ENCODE results near the gene GPR12.

DNA sequence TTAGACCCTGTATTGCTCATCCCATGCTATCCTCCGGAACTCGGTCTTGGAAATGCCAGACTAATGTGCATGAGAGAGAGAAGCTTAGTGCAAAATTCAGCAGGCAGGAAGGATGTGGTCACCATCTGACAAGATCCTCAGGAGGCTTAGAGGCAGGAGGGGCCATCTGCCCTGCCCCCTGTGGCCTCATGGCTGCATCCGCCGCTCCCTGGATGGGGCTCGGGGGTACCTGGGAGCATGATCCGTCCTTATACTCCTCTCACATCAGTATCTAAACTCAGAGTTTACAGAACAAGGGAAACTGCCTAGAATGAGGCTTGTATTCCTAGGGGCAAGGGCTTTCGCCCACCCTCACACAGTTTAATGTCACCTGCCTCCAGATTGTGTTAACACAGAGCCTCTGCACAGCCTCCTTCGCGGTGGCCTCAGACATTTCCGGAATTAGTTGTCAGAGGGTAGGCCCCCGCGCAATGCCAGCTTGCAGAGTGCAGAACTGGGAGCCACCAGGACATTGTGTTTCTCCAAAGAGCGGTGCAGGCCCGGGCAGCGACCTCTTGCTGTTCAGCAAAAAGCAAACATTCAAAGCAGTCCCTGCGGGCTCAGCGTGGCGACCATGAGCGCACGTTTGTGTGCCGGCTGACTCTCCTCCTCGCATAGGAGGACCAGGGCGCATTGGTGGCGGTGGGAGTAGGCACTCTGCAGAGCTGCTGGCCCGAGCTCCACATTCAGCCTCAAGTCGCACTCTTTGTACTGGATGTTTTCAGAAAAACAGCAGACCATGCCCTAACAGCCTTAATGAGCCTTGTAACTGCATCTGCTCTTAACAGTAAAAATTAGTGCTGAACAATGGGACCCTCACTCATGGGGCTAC lies 39.1 kb downstream of the GPR12 start:
- no peak for TF ChIP-seq POLR2A (IDR thresholded peaks at IDR 0.05)
- TF ChIP-seq, protein P1, sequence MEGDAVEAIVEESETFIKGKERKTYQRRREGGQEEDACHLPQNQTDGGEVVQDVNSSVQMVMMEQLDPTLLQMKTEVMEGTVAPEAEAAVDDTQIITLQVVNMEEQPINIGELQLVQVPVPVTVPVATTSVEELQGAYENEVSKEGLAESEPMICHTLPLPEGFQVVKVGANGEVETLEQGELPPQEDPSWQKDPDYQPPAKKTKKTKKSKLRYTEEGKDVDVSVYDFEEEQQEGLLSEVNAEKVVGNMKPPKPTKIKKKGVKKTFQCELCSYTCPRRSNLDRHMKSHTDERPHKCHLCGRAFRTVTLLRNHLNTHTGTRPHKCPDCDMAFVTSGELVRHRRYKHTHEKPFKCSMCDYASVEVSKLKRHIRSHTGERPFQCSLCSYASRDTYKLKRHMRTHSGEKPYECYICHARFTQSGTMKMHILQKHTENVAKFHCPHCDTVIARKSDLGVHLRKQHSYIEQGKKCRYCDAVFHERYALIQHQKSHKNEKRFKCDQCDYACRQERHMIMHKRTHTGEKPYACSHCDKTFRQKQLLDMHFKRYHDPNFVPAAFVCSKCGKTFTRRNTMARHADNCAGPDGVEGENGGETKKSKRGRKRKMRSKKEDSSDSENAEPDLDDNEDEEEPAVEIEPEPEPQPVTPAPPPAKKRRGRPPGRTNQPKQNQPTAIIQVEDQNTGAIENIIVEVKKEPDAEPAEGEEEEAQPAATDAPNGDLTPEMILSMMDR (IDR thresholded peaks at IDR 0.05): no peak

Measured in right lobe of liver (tissue), 4 donors.